ENCODE results near the gene B4GALNT4. TPM values are rescaled to one million over a fixed set of nuclear protein-coding genes. Genes with fewer than 3 reads are reported as not detected.
"Not testable (repeated sequence)": the region's sequence is repeated elsewhere in the genome, so short reads cannot be mapped to it uniquely, and the experiment has no call there.

Gene B4GALNT4
- total RNA-seq, 1 donor from 2014 or later: 31.6 TPM

GRCh38 chr11:383431-383830, 14.1 kb downstream of the B4GALNT4 start:
- no peak for TF ChIP-seq CTCF (IDR thresholded peaks at IDR 0.05; ENCODE audit: insufficient read depth, low read length, poor library complexity, severe bottlenecking)
- Histone ChIP-seq H3K27me3 (ENCODE audit: control insufficient read depth, insufficient read depth, low read length) (peaks cover 10% of the 10 kb centered on the region), H3K36me3 (ENCODE audit: control insufficient read depth, insufficient read depth, low read length) (no peaks in the 10 kb centered on the region), H3K4me3 (ENCODE audit: low read depth, low read length) (no peak overlapping the region)
- no peak for DNase-seq (ENCODE audit: low read depth)

- no peak for TF ChIP-seq CTCF (IDR thresholded peaks at IDR 0.05; ENCODE audit: insufficient read depth, low read length, poor library complexity, severe bottlenecking)
- Histone ChIP-seq H3K4me3 (ENCODE audit: low read depth, low read length) (no peak overlapping the region), H3K27me3 (ENCODE audit: control insufficient read depth, insufficient read depth, low read length) (peaks cover 10% of the 10 kb centered on the region), H3K36me3 (ENCODE audit: control insufficient read depth, insufficient read depth, low read length) (no peaks in the 10 kb centered on the region)
- no peak for DNase-seq (ENCODE audit: low read depth)
Observed at GRCh38 chr11:384511-384910, 15.2 kb downstream of the B4GALNT4 start.

GRCh38 chr11:385594-386351, 16.5 kb downstream of the B4GALNT4 start:
- Histone ChIP-seq H3K36me3 (ENCODE audit: control insufficient read depth, insufficient read depth, low read length) (no peaks in the 10 kb centered on the region), H3K4me3 (ENCODE audit: low read depth, low read length) (no peak overlapping the region), H3K27me3 (ENCODE audit: control insufficient read depth, insufficient read depth, low read length) (peaks cover 10% of the 10 kb centered on the region)
- no peak for TF ChIP-seq CTCF (IDR thresholded peaks at IDR 0.05; ENCODE audit: insufficient read depth, low read length, poor library complexity, severe bottlenecking)
- no peak for DNase-seq (ENCODE audit: low read depth)

- DNase-seq (ENCODE audit: low read depth): no peak
- Histone ChIP-seq H3K36me3 (ENCODE audit: control insufficient read depth, insufficient read depth, low read length) (no peaks in the 10 kb centered on the region), H3K27me3 (ENCODE audit: control insufficient read depth, insufficient read depth, low read length) (peaks cover 10% of the 10 kb centered on the region), H3K4me3 (ENCODE audit: low read depth, low read length) (no peak overlapping the region)
- TF ChIP-seq CTCF (IDR thresholded peaks at IDR 0.05; ENCODE audit: insufficient read depth, low read length, poor library complexity, severe bottlenecking): no peak
Observed at GRCh38 chr11:386483-386882, 17.2 kb downstream of the B4GALNT4 start.

GRCh38 chr11:387193-387793, 18.0 kb downstream of the B4GALNT4 start:
- no peak for TF ChIP-seq CTCF (IDR thresholded peaks at IDR 0.05; ENCODE audit: insufficient read depth, low read length, poor library complexity, severe bottlenecking)
- Histone ChIP-seq H3K27me3 (ENCODE audit: control insufficient read depth, insufficient read depth, low read length) (peaks cover 10% of the 10 kb centered on the region), H3K36me3 (ENCODE audit: control insufficient read depth, insufficient read depth, low read length) (no peaks in the 10 kb centered on the region), H3K4me3 (ENCODE audit: low read depth, low read length) (no peak overlapping the region)
- DNase-seq (ENCODE audit: low read depth): no peak

DNA sequence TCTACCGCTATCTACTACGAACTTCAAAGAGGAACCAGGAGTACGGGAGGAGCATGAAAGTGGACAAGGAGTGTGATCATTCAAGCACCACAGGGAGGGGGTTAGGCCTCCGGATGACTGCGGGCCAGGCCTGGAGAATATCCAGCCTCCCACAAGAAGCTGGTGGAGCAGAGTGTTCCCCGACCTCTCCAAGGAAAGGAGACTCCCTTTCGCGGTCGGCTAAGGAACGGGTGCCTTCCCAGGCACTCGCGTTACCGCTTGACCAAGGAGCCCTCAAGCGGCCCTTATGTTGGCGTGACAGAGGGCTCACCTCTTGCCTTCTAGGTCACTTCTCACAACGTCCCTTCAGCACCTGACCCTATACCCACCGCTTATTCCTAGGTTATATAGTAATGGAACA, 20.1 kb downstream of the B4GALNT4 start:
- not testable (repeated sequence) for DNase-seq (ENCODE audit: low read depth); H3K4me3 ChIP-seq (ENCODE audit: low read depth, low read length); H3K36me3 ChIP-seq (ENCODE audit: control insufficient read depth, insufficient read depth, low read length); H3K27me3 ChIP-seq (ENCODE audit: control insufficient read depth, insufficient read depth, low read length)
